Fibroblast of the aortic adventitia (primary cell): Measurements from ENCODE around the gene UCKL1. TPM values are rescaled to one million over a fixed set of nuclear protein-coding genes. Genes with fewer than 3 reads are reported as not detected.
"Not testable (repeated sequence)": the region's sequence is repeated elsewhere in the genome, so short reads cannot be mapped to it uniquely, and the experiment has no call there.

Experiments used
- DNase-seq: peaks from one replicate; pipeline ENCODE4 v3.0.0-alpha.2; 2010; ENCODE audit warnings: low read depth
- H3K4me3 ChIP-seq: 2 replicates; pipeline ENCODE4 v1.5.1; 2011; ENCODE audit warnings: low read depth, mild to moderate bottlenecking, control low read depth, low read length, moderate library complexity
- CTCF ChIP-seq: IDR thresholded peaks from 2 replicates; pipeline ENCODE4 v1.5.1; 2011; ENCODE audit warnings: mild to moderate bottlenecking, low read length, control low read depth, inconsistent platforms; ENCODE audit not compliant: insufficient read depth
- total RNA-seq: library from RNA; depleted of rRNA; stranded (reverse); fragments of >200 nt; gene quantifications from 2 replicates; pipeline ENCODE4 v1.2.3, GENCODE V29; 2012; ENCODE audit warnings: low replicate concordance

Gene UCKL1
- total RNA-seq, 1 donor = 16.0 TPM

- no peak for TF ChIP-seq CTCF
- no peak for DNase-seq
Observed at GRCh38 chr20:63976980-63977738, 20.9 kb upstream of the UCKL1 start.

DNA sequence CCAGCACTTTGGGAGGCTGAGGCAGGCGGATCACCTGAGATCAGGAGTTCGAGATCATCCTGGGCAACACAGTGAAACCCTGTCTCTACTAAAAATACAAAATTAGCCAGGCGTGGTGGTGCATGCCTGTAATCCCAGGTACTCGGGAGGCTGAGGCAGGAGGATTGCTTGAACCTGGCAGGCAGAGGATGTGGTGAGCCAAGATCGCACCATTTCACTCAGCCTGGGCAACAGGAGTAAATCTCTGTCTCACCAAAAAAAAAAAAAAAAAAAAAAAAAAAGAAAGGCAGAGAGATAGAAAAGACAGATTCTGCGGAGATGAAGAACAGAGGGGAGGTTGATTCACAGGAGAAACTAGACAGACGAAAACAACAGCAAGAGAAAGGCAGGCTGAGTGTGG is 20.3 kb upstream of the UCKL1 start:
- DNase-seq, H3K4me3 ChIP-seq: not testable (repeated sequence)

More at GRCh38 chr20:63976980-63977738, 20.9 kb upstream of the UCKL1 start:
- H3K4me3 ChIP-seq = no peak overlapping the region

GRCh38 chr20:63974402-63975200 is 18.4 kb upstream of the UCKL1 start:
- DNase-seq = peak; percentile 37
- TF ChIP-seq CTCF = no peak

GRCh38 chr20:63973636-63974401 is 17.6 kb upstream of the UCKL1 start:
- peak overlapping the region; percentile 66 for H3K4me3 ChIP-seq
- peak; percentile 81 for DNase-seq
- peak; percentile 98 for TF ChIP-seq CTCF

More at GRCh38 chr20:63974402-63975200, 18.4 kb upstream of the UCKL1 start:
- H3K4me3 ChIP-seq = no peak overlapping the region

GRCh38 chr20:63973160-63973479 is 16.9 kb upstream of the UCKL1 start:
- no peak overlapping the region for H3K4me3 ChIP-seq
- TF ChIP-seq CTCF = no peak
- no peak for DNase-seq

DNA sequence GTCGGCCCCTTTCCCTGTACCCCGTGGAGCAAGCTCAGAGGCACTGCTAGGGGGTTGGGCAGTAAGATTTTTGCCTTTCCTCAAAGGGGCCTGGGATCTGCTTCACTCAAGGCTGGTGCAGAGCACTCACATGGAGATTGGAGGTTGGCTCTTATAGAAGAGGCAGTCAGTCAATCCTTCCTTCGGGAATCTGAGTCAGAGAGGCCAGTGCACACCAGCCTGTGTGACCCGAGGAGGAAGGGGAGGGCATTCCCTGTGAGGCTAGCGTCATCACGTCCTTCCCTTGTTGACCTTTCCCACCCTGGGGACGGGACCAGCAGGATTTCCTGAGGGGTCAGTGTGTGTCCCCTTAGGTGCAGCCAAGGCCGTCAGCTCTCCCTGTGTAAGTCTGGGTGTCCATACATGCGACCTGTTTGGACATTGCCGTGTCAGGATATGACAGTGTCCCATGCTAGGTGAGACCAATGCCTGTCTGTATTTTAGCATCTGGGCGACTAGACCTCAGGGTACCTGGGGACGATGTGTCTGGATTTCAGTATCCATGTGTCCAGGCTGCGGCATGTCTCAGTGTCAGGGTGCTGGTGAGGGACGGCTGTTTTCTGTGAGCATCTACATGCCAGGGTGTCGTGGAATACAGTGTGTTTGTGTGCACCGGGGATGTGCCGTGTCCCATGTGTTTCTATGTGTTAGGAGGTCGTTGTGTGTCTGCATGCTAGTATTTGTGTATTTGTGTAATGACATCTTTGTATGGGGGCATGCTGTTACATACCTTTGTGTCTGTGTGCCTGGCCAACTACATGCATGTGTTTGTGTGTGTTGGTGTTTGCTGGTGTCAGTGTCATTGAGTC is 16.3 kb upstream of the UCKL1 start:
- no peak for DNase-seq
- TF ChIP-seq CTCF = no peak

DNA sequence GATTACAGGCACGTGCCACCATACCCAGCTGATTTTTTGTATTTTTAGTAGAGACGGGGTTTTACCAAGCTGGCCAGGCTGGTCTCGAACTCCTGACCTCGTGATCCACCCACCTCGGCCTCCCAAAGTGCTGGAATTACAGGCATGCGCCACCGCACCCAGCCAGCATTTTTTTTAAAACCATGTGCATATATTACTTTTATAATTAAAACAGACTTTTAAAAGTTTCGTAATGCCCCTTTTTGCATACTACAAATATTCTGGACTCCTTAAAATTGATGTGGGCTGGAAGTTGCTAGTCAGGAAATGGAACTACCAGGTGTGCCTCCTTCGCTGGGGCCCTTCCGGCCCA is 15.7 kb upstream of the UCKL1 start:
- not testable (repeated sequence) for DNase-seq, H3K4me3 ChIP-seq

More for the DNA sequence above, 16.3 kb upstream of the UCKL1 start:
- no peak overlapping the region for H3K4me3 ChIP-seq
